Astrocyte (in vitro differentiated cells and primary cell): ENCODE measurements around the gene THOC3. TPM values are rescaled to one million over a fixed set of nuclear protein-coding genes. Genes with fewer than 3 reads are reported as not detected.
A peak's percentile ranks its signal among the peaks of the same experiment; 100 is the strongest.
"Not testable (repeated sequence)": the region's sequence is repeated elsewhere in the genome, so short reads cannot be mapped to it uniquely, and the experiment has no call there.

Experiments used
- DNase-seq: peaks from one replicate; pipeline ENCODE4 v3.0.0-alpha.2; 2010; ENCODE audit warnings: low read depth
- FAIRE-seq: peaks from 2 replicates; lab custom pipeline; 2011; peaks lifted over from hg19 to GRCh38; lab: Jason Lieb, UNC
- H2AFZ ChIP-seq: 2 replicates; pipeline ENCODE4 v1.6.0; 2012; ENCODE audit warnings: low read depth, low read length, inconsistent platforms
- H3K27ac ChIP-seq: 2 replicates; pipeline ENCODE4 v1.5.1; 2011; ENCODE audit warnings: low read depth, low read length, inconsistent platforms
- H3K27me3 ChIP-seq: 2 replicates; pipeline ENCODE4 v1.6.0; 2011; ENCODE audit warnings: low read length, inconsistent platforms; ENCODE audit not compliant: insufficient read depth
- H3K36me3 ChIP-seq: 2 replicates; pipeline ENCODE4 v1.5.1; 2011; ENCODE audit warnings: low read length, inconsistent platforms; ENCODE audit not compliant: insufficient read depth
- H3K4me1 ChIP-seq: 2 replicates; pipeline ENCODE4 v1.5.1; 2011; ENCODE audit warnings: low read length, inconsistent platforms; ENCODE audit not compliant: insufficient read depth
- H3K4me2 ChIP-seq: 2 replicates; pipeline ENCODE4 v1.6.0; 2012; ENCODE audit warnings: low read length, inconsistent platforms
- H3K4me3 ChIP-seq: 2 replicates; pipeline ENCODE4 v1.5.1; 2011; ENCODE audit warnings: low read depth, mild to moderate bottlenecking, low read length, inconsistent platforms; ENCODE audit not compliant: insufficient read depth
- H3K79me2 ChIP-seq: 2 replicates; pipeline ENCODE4 v1.6.0; 2012; ENCODE audit warnings: mild to moderate bottlenecking, low read length, inconsistent platforms; ENCODE audit not compliant: insufficient read depth
- H3K9ac ChIP-seq: 2 replicates; pipeline ENCODE4 v1.6.0; 2012; ENCODE audit warnings: mild to moderate bottlenecking, low read length, inconsistent platforms
- H3K9me3 ChIP-seq: 2 replicates; pipeline ENCODE4 v1.5.1; 2012; ENCODE audit warnings: low read depth, mild to moderate bottlenecking, low read length, inconsistent platforms; ENCODE audit not compliant: insufficient read depth
- H4K20me1 ChIP-seq: 2 replicates; pipeline ENCODE4 v1.6.0; 2012; ENCODE audit warnings: low read length, inconsistent platforms; ENCODE audit not compliant: insufficient read depth
- H3K27ac Mint-ChIP-seq: one replicate; pipeline ENCODE4 v1.8.0; 2021; ENCODE audit warnings: mild to moderate bottlenecking, mixed read lengths; ENCODE audit not compliant: unreplicated experiment
- H3K27me3 Mint-ChIP-seq: one replicate; pipeline ENCODE4 v1.8.0; 2021; ENCODE audit warnings: low read depth, mixed read lengths; ENCODE audit not compliant: unreplicated experiment
- H3K36me3 Mint-ChIP-seq: one replicate; pipeline ENCODE4 v1.8.0; 2021; ENCODE audit warnings: low read depth, mixed read lengths; ENCODE audit not compliant: unreplicated experiment
- H3K4me1 Mint-ChIP-seq: one replicate; pipeline ENCODE4 v1.8.0; 2021; ENCODE audit warnings: low read depth, mixed read lengths; ENCODE audit not compliant: unreplicated experiment
- H3K4me3 Mint-ChIP-seq: one replicate; pipeline ENCODE4 v1.8.0; 2021; ENCODE audit warnings: mild to moderate bottlenecking, moderate library complexity, mixed read lengths; ENCODE audit not compliant: unreplicated experiment
- H3K9me3 Mint-ChIP-seq: one replicate; pipeline ENCODE4 v1.8.0; 2021; ENCODE audit warnings: mild to moderate bottlenecking, mixed read lengths; ENCODE audit not compliant: unreplicated experiment
- total RNA-seq: library from RNA; stranded (reverse); gene quantifications from 2 replicates; pipeline ENCODE4 v1.2.1, GENCODE V29; 2021

Gene THOC3
- total RNA-seq, 1 donor from 2014 or later: 55.0 TPM

- not testable (repeated sequence) for H4K20me1 ChIP-seq, H3K4me3 Mint-ChIP-seq, H3K4me1 ChIP-seq, H3K9ac ChIP-seq, H3K79me2 ChIP-seq, H2AFZ ChIP-seq, H3K4me1 Mint-ChIP-seq, H3K9me3 Mint-ChIP-seq, H3K27me3 ChIP-seq, H3K36me3 Mint-ChIP-seq, H3K36me3 ChIP-seq, H3K4me2 ChIP-seq, DNase-seq, H3K27ac ChIP-seq, H3K4me3 ChIP-seq, H3K27me3 Mint-ChIP-seq, H3K9me3 ChIP-seq, FAIRE-seq, H3K27ac Mint-ChIP-seq
Observed at GRCh38 chr5:175979371-175979995, 11.4 kb upstream of the THOC3 start.

- peak overlapping the region; percentile 77 for H3K4me2 ChIP-seq
- not testable (repeated sequence) for H3K36me3 Mint-ChIP-seq, H3K27ac Mint-ChIP-seq
Observed at GRCh38 chr5:175968381-175968780, 266 bp upstream of the THOC3 start.

GRCh38 chr5:175962329-175962728 is 5.8 kb downstream of the THOC3 start:
- not testable (repeated sequence) for H3K4me3 ChIP-seq, H3K36me3 ChIP-seq, H3K9me3 ChIP-seq, H3K27ac Mint-ChIP-seq, H3K36me3 Mint-ChIP-seq, H4K20me1 ChIP-seq, H3K79me2 ChIP-seq, H3K27me3 ChIP-seq, H3K27ac ChIP-seq, H2AFZ ChIP-seq, FAIRE-seq, H3K9me3 Mint-ChIP-seq, H3K4me3 Mint-ChIP-seq, H3K9ac ChIP-seq, H3K4me1 ChIP-seq, H3K27me3 Mint-ChIP-seq, H3K4me1 Mint-ChIP-seq, H3K4me2 ChIP-seq, DNase-seq

More at GRCh38 chr5:175968381-175968780, 266 bp upstream of the THOC3 start:
- H3K4me3 Mint-ChIP-seq, H3K27me3 ChIP-seq, H2AFZ ChIP-seq, H4K20me1 ChIP-seq, DNase-seq, H3K4me1 Mint-ChIP-seq, H3K27ac ChIP-seq, H3K9me3 Mint-ChIP-seq, H3K9me3 ChIP-seq, H3K9ac ChIP-seq, FAIRE-seq, H3K36me3 ChIP-seq, H3K4me1 ChIP-seq, H3K79me2 ChIP-seq, H3K27me3 Mint-ChIP-seq: not testable (repeated sequence)
- H3K4me3 ChIP-seq: peak overlapping the region; percentile 66

GRCh38 chr5:175960228-175960627 is 7.9 kb downstream of the THOC3 start:
- not testable (repeated sequence) for H3K36me3 ChIP-seq, H3K36me3 Mint-ChIP-seq, H3K4me3 Mint-ChIP-seq, H3K27ac ChIP-seq, H3K4me3 ChIP-seq, H3K4me1 ChIP-seq, H3K27ac Mint-ChIP-seq, DNase-seq, H4K20me1 ChIP-seq, H3K79me2 ChIP-seq, H2AFZ ChIP-seq, H3K9me3 ChIP-seq, H3K4me1 Mint-ChIP-seq, H3K4me2 ChIP-seq, H3K9me3 Mint-ChIP-seq, H3K9ac ChIP-seq, H3K27me3 ChIP-seq, H3K27me3 Mint-ChIP-seq, FAIRE-seq

- not testable (repeated sequence) for H3K9me3 ChIP-seq, H3K4me1 Mint-ChIP-seq, H3K9ac ChIP-seq, H3K79me2 ChIP-seq, H3K4me1 ChIP-seq, FAIRE-seq, DNase-seq, H3K9me3 Mint-ChIP-seq, H3K36me3 Mint-ChIP-seq, H3K27me3 Mint-ChIP-seq, H3K4me3 ChIP-seq, H3K27me3 ChIP-seq, H3K27ac Mint-ChIP-seq, H3K36me3 ChIP-seq, H3K4me3 Mint-ChIP-seq, H2AFZ ChIP-seq, H3K4me2 ChIP-seq, H4K20me1 ChIP-seq, H3K27ac ChIP-seq
Observed at GRCh38 chr5:175958515-175958914, 9.6 kb downstream of the THOC3 start.

GRCh38 chr5:175954107-175954506 is 14.0 kb downstream of the THOC3 start:
- not testable (repeated sequence) for H3K4me1 ChIP-seq, H3K9me3 Mint-ChIP-seq, H3K27ac Mint-ChIP-seq, H3K27ac ChIP-seq, H3K4me2 ChIP-seq, H3K4me1 Mint-ChIP-seq, H3K27me3 Mint-ChIP-seq, H3K9ac ChIP-seq, H3K36me3 Mint-ChIP-seq, H3K36me3 ChIP-seq, H3K79me2 ChIP-seq, H3K9me3 ChIP-seq, FAIRE-seq, DNase-seq, H3K4me3 Mint-ChIP-seq, H3K27me3 ChIP-seq, H3K4me3 ChIP-seq, H2AFZ ChIP-seq, H4K20me1 ChIP-seq
